ENCODE measurements around the gene PARVA. TPM values are rescaled to one million over a fixed set of nuclear protein-coding genes. Genes with fewer than 3 reads are reported as not detected.

The PARVA gene
- total and polyA plus RNA-seq, 2 of the 8 experiments (the other 6 are each of a cell fraction or from before 2014, with no cell fraction given), result 3.1 to 13.5 TPM

- Histone ChIP-seq H3K79me1 (ENCODE audit: low read depth, low read length) (no peaks in the 10 kb centered on the region), H3K4me1 (replicated peaks in 1 of 4; ENCODE audit: control insufficient read depth in 3 of 4, insufficient read depth in 4 of 4, low read length in 3 of 4) (peaks cover 0 to 11% (median 1%) of the 10 kb centered on the region in 4 experiments; a peak in 4 of 7 replicates), H4K91ac (replicated peaks; ENCODE audit: insufficient read length, low read length) (no peak overlapping the region), H3K36me3 (ENCODE audit: control insufficient read depth in 2 of 4, insufficient read depth in 4 of 4, low read length in 3 of 4) (no peaks in the 10 kb centered on the region), H3K23me2 (ENCODE audit: low read depth, low read length) (no peaks in the 10 kb centered on the region; the same call in 1 of the 2 replicates), H3K56ac (replicated peaks; ENCODE audit: insufficient read length, low read depth, low read length) (no peak overlapping the region), H2AK5ac (ENCODE audit: low read depth, low read length) (no peak overlapping the region), H3K18ac (ENCODE audit: extremely low read depth, low read length) (no peak overlapping the region), H3K9ac (replicated peaks in 1 of 4; ENCODE audit: extremely low read depth in 1 of 4, low read depth in 3 of 4, low read length in 3 of 4) (no peak overlapping the region), H4K20me1 (replicated peaks in 1 of 2; ENCODE audit: control insufficient read depth in 1 of 2, insufficient read depth in 2 of 2, low read length in 2 of 2) (no peaks in the 10 kb centered on the region), H3K4ac (replicated peaks; ENCODE audit: insufficient read length, low read depth, low read length) (no peak overlapping the region), H3K14ac (ENCODE audit: insufficient read length) (no peak overlapping the region), H2BK15ac (ENCODE audit: low read length) (no peak overlapping the region), H4K8ac (ENCODE audit: extremely low read depth, insufficient read depth, low read length) (no peak overlapping the region), H3K23ac (ENCODE audit: insufficient read length) (no peak overlapping the region), H2BK120ac (replicated peaks; ENCODE audit: low read depth, low read length) (no peak overlapping the region), H2BK12ac (ENCODE audit: low read depth, low read length) (no peak overlapping the region), H2BK20ac (ENCODE audit: low read length) (no peak overlapping the region), H3K27me3 (replicated peaks in 1 of 4; ENCODE audit: control insufficient read depth in 3 of 4, extremely low read depth in 1 of 4, insufficient read depth in 3 of 4, low read length in 3 of 4) (no peaks in the 10 kb centered on the region; a peak in 1 of 7 replicates), H3K79me2 (ENCODE audit: control insufficient read depth in 1 of 2, insufficient read depth in 2 of 2, low read length in 2 of 2) (no peaks in the 10 kb centered on the region), H3K4me3 (ENCODE audit: extremely low read depth in 1 of 4, insufficient read depth in 2 of 4, low read depth in 3 of 4, low read length in 4 of 4) (no peak overlapping the region), H2BK5ac (ENCODE audit: low read depth, low read length) (no peak overlapping the region), H3K4me2 (ENCODE audit: insufficient read depth in 1 of 2, low read depth in 2 of 2, low read length in 2 of 2) (no peak overlapping the region), H3K27ac (ENCODE audit: low read depth, low read length) (no peak overlapping the region), H3K9me3 (ENCODE audit: insufficient read depth in 2 of 2, low read depth in 1 of 2, low read length in 1 of 2) (no peaks in the 10 kb centered on the region; a peak in 1 of 4 replicates), H2AFZ (ENCODE audit: low read length) (no peak overlapping the region), H4K5ac (ENCODE audit: insufficient read length, low read depth, low read length) (no peak overlapping the region)
- CTCF ChIA-PET (ENCODE audit: partially characterized antibody), result interaction anchor here (0.7 to 5.9 kb wide), 20 partner anchors 10 to 634 kb away, joined by 3 to 71 read pairs (median 6); partner anchors contain the start of gene PARVA
- FAIRE-seq (no peak), DNase-seq (ENCODE audit: low read depth in 1 of 2, low spot score in 2 of 2) (no peak)
- 89% methylated on average over 2 of the region's 2 CpGs; no CpG with 5 or more reads in 1 of the 2 experiments for whole genome bisulfite sequencing, 2 experiments (ENCODE audit: extremely low coverage in 1 of 2, insufficient coverage in 1 of 2, insufficient read length in 1 of 2, insufficient replicate concordance in 2 of 2, low coverage in 1 of 2, low lambda C conversion rate in 2 of 2, missing lambda C conversion rate in 1 of 2)
- TF ChIP-seq E2F6 (IDR thresholded peaks at IDR 0.05) (no peak), SP2 (IDR thresholded peaks at IDR 0.05; ENCODE audit: low read length) (no peak)
- POLR2A ChIA-PET (ENCODE audit: partially characterized antibody), result interaction anchor here (1.4 to 2.1 kb wide), 2 partner anchors 8 to 47 kb away, joined by 5 to 11 read pairs; partner anchors contain the start of gene PARVA
Measured at GRCh38 chr11:12329797-12330196, 47.6 kb upstream of the PARVA start.

All from H1 (cell line).